Astrocyte of the cerebellum (primary cell): ENCODE results near the gene ARHGEF10L.

Source experiments
- DNase-seq: peaks from one replicate; pipeline ENCODE4 v3.0.0-alpha.2; 2011; ENCODE audit warnings: low read depth
- H3K4me3 ChIP-seq: 2 replicates; pipeline ENCODE4 v1.5.1; 2011; ENCODE audit warnings: mild to moderate bottlenecking, low read depth, low read length, moderate library complexity
- CTCF ChIP-seq: IDR thresholded peaks from 2 replicates; pipeline ENCODE4 v1.5.1; 2012; ENCODE audit warnings: low read length, low read depth, moderate library complexity, mild to moderate bottlenecking; ENCODE audit errors: missing control alignments
- in situ Hi-C: cut with HindIII; loops from 2 replicates; pipeline ENCODE4 v1.10.0; 2017; ENCODE audit warnings: low sequenced_read_pairs

ARHGEF10L gene

GRCh38 chr1:17523321-17524041 is 16.0 kb upstream of the ARHGEF10L start:
- TF ChIP-seq CTCF: no peak
- in situ Hi-C loops: no loop called here
- H3K4me3 ChIP-seq: no peak overlapping the region
- DNase-seq: no peak

- TF ChIP-seq CTCF: no peak
- no peak for DNase-seq
- in situ Hi-C loops: no loop called here
- H3K4me3 ChIP-seq: no peak overlapping the region
Observed at GRCh38 chr1:17524645-17525044, 14.9 kb upstream of the ARHGEF10L start.

- no peak for DNase-seq
- no peak for TF ChIP-seq CTCF
- no peak overlapping the region for H3K4me3 ChIP-seq
- in situ Hi-C loops: no loop called here
Observed at GRCh38 chr1:17525996-17526686, 13.4 kb upstream of the ARHGEF10L start.

GRCh38 chr1:17527036-17527914 is 12.2 kb upstream of the ARHGEF10L start:
- DNase-seq: no peak
- in situ Hi-C loops: no loop called here
- TF ChIP-seq CTCF: no peak
- H3K4me3 ChIP-seq: no peak overlapping the region

- no peak overlapping the region for H3K4me3 ChIP-seq
- TF ChIP-seq CTCF: no peak
- in situ Hi-C loops: no loop called here
- no peak for DNase-seq
Observed at GRCh38 chr1:17529381-17529780, 10.1 kb upstream of the ARHGEF10L start.

- DNase-seq: no peak
- TF ChIP-seq CTCF: no peak
- no peak overlapping the region for H3K4me3 ChIP-seq
- in situ Hi-C loops: no loop called here
Observed at GRCh38 chr1:17531343-17531681, 8.2 kb upstream of the ARHGEF10L start.
